HG02588 (cell line): ENCODE results near the gene ATXN7L1.
"Not testable (repeated sequence)": the region's sequence is repeated elsewhere in the genome, so short reads cannot be mapped to it uniquely, and the experiment has no call there.

Source experiments
- ATAC-seq: cut with Tn5 transposase; IDR thresholded peaks from one replicate; pipeline ENCODE4 v1.9.1; 2021; ENCODE audit warnings: mild to moderate bottlenecking, moderate library complexity; ENCODE audit not compliant: unreplicated experiment

Gene ATXN7L1

GRCh38 chr7:105890290-105890997 lies 14.0 kb upstream of the ATXN7L1 start:
- ATAC-seq: no peak

GRCh38 chr7:105887569-105888189 lies 11.3 kb upstream of the ATXN7L1 start:
- ATAC-seq: no peak

GRCh38 chr7:105886776-105887175 lies 10.4 kb upstream of the ATXN7L1 start:
- ATAC-seq: no peak

GRCh38 chr7:105885387-105886111 lies 9.2 kb upstream of the ATXN7L1 start:
- ATAC-seq: no peak

GRCh38 chr7:105883179-105883578 lies 6.8 kb upstream of the ATXN7L1 start:
- ATAC-seq: not testable (repeated sequence)

- ATAC-seq: no peak
Measured at GRCh38 chr7:105881439-105881838, 5.0 kb upstream of the ATXN7L1 start.

GRCh38 chr7:105880571-105881330 lies 4.4 kb upstream of the ATXN7L1 start:
- ATAC-seq: no peak

- no peak for ATAC-seq
Measured at GRCh38 chr7:105879782-105880181, 3.4 kb upstream of the ATXN7L1 start.

GRCh38 chr7:105878746-105879605 lies 2.6 kb upstream of the ATXN7L1 start:
- no peak for ATAC-seq

- ATAC-seq: no peak
Measured at GRCh38 chr7:105877736-105878135, 1.3 kb upstream of the ATXN7L1 start.

GRCh38 chr7:105876964-105877601 lies 684 bp upstream of the ATXN7L1 start:
- ATAC-seq: no peak

- no peak for ATAC-seq
Measured at GRCh38 chr7:105875505-105875904, 894 bp downstream of the ATXN7L1 start.

- ATAC-seq: no peak
Measured at GRCh38 chr7:105874055-105874454, 2.3 kb downstream of the ATXN7L1 start.

GRCh38 chr7:105872491-105872890 lies 3.9 kb downstream of the ATXN7L1 start:
- ATAC-seq: no peak

GRCh38 chr7:105871142-105871541 lies 5.3 kb downstream of the ATXN7L1 start:
- ATAC-seq: no peak

GRCh38 chr7:105866102-105866801 lies 10.1 kb downstream of the ATXN7L1 start:
- ATAC-seq: no peak

GRCh38 chr7:105863876-105864275 lies 12.5 kb downstream of the ATXN7L1 start:
- ATAC-seq: no peak

- no peak for ATAC-seq
Measured at GRCh38 chr7:105862770-105863169, 13.6 kb downstream of the ATXN7L1 start.

GRCh38 chr7:105862276-105862675 lies 14.1 kb downstream of the ATXN7L1 start:
- ATAC-seq: no peak
